ENCODE measurements around the gene CDC34.

Gene CDC34

DNA sequence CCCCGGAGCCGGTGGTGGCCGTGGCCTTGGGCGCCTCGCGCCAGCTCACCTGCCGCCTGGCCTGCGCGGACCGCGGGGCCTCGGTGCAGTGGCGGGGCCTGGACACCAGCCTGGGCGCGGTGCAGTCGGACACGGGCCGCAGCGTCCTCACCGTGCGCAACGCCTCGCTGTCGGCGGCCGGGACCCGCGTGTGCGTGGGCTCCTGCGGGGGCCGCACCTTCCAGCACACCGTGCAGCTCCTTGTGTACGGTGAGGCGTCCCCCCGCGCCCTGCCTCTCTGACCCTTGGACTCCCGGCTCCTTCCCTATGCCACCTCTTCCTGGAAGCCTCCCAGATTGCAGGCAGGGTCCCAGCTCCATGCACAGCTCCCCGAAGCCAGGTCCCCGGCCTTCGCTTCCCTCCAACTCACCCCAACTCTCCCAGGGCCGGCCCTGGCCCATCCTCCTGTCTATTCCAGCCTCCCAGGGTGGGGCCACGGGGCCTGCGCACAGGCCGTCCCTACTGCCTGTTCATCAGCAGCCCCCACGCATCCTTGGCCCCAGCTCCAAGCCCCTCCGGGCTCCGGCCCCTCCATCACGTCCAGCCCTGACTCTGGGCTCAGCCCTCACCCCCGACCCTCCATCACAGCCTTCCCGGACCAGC lies 33.6 kb upstream of the CDC34 start:
- no peaks in the 10 kb centered on the region for H3K9me3 ChIP-seq (ENCODE audit: control insufficient read depth, low read length)
- peaks cover 18% of the 10 kb centered on the region for H3K4me1 ChIP-seq (ENCODE audit: control insufficient read depth, insufficient read depth, low read length, poor library complexity, severe bottlenecking)
- H3K27ac ChIP-seq (ENCODE audit: insufficient read depth, low read length, poor library complexity, severe bottlenecking) = no peak overlapping the region
- H3K36me3 ChIP-seq (ENCODE audit: control insufficient read depth, insufficient read depth, low read length) = no peaks in the 10 kb centered on the region
- no peak overlapping the region for H3K4me3 ChIP-seq (ENCODE audit: insufficient read depth, low read depth, low read length, poor library complexity, severe bottlenecking)
- DNase-seq = no peak
- peaks cover 13% of the 10 kb centered on the region for H3K27me3 ChIP-seq (replicated peaks; ENCODE audit: control insufficient read depth, insufficient read depth, low read length, poor library complexity, severe bottlenecking)

DNA sequence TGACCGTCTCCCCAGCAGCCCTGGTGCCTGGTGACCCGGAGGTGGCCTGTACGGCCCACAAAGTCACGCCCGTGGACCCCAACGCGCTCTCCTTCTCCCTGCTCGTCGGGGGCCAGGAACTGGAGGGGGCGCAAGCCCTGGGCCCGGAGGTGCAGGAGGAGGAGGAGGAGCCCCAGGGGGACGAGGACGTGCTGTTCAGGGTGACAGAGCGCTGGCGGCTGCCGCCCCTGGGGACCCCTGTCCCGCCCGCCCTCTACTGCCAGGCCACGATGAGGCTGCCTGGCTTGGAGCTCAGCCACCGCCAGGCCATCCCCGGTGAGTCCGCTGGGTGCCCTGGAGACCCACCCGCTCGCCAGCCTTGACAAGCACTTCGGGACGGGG lies 33.1 kb upstream of the CDC34 start:
- Histone ChIP-seq H3K4me1 (ENCODE audit: control insufficient read depth, insufficient read depth, low read length, poor library complexity, severe bottlenecking) (peaks cover 18% of the 10 kb centered on the region), H3K4me3 (ENCODE audit: insufficient read depth, low read depth, low read length, poor library complexity, severe bottlenecking) (no peak overlapping the region), H3K27me3 (replicated peaks; ENCODE audit: control insufficient read depth, insufficient read depth, low read length, poor library complexity, severe bottlenecking) (peaks cover 13% of the 10 kb centered on the region), H3K9me3 (ENCODE audit: control insufficient read depth, low read length) (no peaks in the 10 kb centered on the region), H3K36me3 (ENCODE audit: control insufficient read depth, insufficient read depth, low read length) (no peaks in the 10 kb centered on the region), H3K27ac (ENCODE audit: insufficient read depth, low read length, poor library complexity, severe bottlenecking) (no peak overlapping the region)
- no peak for DNase-seq

DNA sequence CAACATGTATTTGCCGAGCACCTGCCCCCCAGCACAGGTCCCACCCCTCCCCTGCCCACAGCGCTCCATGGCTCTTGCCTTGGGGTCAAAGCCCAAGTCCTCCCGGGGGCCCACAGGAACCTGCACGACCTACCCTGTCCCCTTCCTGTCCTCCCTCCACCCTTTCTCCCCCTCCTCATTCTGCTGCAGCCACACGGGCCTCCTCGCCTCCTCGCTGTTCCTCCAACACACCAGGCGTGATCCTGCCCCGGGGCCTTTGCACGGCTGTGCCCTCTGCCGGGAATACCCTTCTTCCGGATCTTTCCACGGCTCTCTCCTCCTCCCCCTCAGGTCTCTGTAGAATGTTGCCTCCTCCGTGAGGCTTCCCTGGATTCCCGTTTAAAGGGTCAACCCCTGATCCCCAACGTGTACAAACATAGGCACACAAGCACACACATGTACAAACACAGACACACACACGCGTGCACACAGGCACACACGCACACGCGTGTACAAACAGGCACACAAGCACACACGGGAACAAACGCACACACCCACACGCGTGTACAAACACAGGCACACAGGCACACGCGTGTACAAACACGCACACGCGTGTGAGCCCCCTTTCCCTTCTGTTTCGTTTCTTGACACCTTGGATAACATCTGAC lies 32.5 kb upstream of the CDC34 start:
- H3K27me3 ChIP-seq (replicated peaks; ENCODE audit: control insufficient read depth, insufficient read depth, low read length, poor library complexity, severe bottlenecking) = peaks cover 13% of the 10 kb centered on the region

DNA sequence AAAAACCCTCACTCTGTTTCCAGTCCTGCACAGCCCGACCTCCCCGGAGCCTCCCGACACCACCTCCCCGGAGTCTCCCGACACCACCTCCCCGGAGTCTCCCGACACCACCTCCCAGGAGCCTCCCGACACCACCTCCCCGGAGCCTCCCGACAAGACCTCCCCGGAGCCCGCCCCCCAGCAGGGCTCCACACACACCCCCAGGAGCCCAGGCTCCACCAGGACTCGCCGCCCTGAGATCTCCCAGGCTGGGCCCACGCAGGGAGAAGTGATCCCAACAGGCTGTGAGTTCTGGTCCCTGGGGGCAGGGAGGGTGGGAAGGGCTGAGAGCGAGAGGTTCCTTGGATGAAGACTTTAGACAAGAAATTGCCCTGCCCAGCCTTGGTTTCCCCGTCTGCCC lies 29.9 kb upstream of the CDC34 start:
- H3K27me3 ChIP-seq (replicated peaks; ENCODE audit: control insufficient read depth, insufficient read depth, low read length, poor library complexity, severe bottlenecking) = peaks cover 13% of the 10 kb centered on the region
- peaks cover 15% of the 10 kb centered on the region for H3K4me1 ChIP-seq (ENCODE audit: control insufficient read depth, insufficient read depth, low read length, poor library complexity, severe bottlenecking)
- H3K36me3 ChIP-seq (ENCODE audit: control insufficient read depth, insufficient read depth, low read length) = no peaks in the 10 kb centered on the region
- no peak for DNase-seq
- H3K27ac ChIP-seq (ENCODE audit: insufficient read depth, low read length, poor library complexity, severe bottlenecking) = no peak overlapping the region
- no peaks in the 10 kb centered on the region for H3K9me3 ChIP-seq (ENCODE audit: control insufficient read depth, low read length)
- H3K4me3 ChIP-seq (ENCODE audit: insufficient read depth, low read depth, low read length, poor library complexity, severe bottlenecking) = no peak overlapping the region

More for the DNA sequence above, 32.5 kb upstream of the CDC34 start:
- no peak overlapping the region for H3K4me3 ChIP-seq (ENCODE audit: insufficient read depth, low read depth, low read length, poor library complexity, severe bottlenecking)
- no peak overlapping the region for H3K27ac ChIP-seq (ENCODE audit: insufficient read depth, low read length, poor library complexity, severe bottlenecking)
- H3K4me1 ChIP-seq (ENCODE audit: control insufficient read depth, insufficient read depth, low read length, poor library complexity, severe bottlenecking) = peaks cover 18% of the 10 kb centered on the region
- no peaks in the 10 kb centered on the region for H3K9me3 ChIP-seq (ENCODE audit: control insufficient read depth, low read length)
- DNase-seq = no peak
- no peaks in the 10 kb centered on the region for H3K36me3 ChIP-seq (ENCODE audit: control insufficient read depth, insufficient read depth, low read length)

DNA sequence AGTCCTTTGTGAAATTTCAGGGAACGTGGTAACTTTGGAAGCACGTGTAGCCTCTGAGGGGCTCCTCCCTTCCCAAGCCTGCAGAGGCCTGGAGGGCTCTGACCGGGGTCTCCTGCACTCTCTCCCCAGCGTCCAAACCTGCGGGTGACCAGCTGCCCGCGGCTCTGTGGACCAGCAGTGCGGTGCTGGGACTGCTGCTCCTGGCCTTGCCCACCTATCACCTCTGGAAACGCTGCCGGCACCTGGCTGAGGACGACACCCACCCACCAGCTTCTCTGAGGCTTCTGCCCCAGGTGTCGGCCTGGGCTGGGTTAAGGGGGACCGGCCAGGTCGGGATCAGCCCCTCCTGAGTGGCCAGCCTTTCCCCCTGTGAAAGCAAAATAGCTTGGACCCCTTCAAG lies 26.9 kb upstream of the CDC34 start:
- no peak overlapping the region for H3K4me3 ChIP-seq (ENCODE audit: insufficient read depth, low read depth, low read length, poor library complexity, severe bottlenecking)
- H3K27ac ChIP-seq (ENCODE audit: insufficient read depth, low read length, poor library complexity, severe bottlenecking) = no peak overlapping the region
- no peaks in the 10 kb centered on the region for H3K9me3 ChIP-seq (ENCODE audit: control insufficient read depth, low read length)
- peaks cover 26% of the 10 kb centered on the region for H3K4me1 ChIP-seq (ENCODE audit: control insufficient read depth, insufficient read depth, low read length, poor library complexity, severe bottlenecking)
- DNase-seq = no peak
- no peaks in the 10 kb centered on the region for H3K36me3 ChIP-seq (ENCODE audit: control insufficient read depth, insufficient read depth, low read length)
- no peaks in the 10 kb centered on the region for H3K27me3 ChIP-seq (replicated peaks; ENCODE audit: control insufficient read depth, insufficient read depth, low read length, poor library complexity, severe bottlenecking)

DNA sequence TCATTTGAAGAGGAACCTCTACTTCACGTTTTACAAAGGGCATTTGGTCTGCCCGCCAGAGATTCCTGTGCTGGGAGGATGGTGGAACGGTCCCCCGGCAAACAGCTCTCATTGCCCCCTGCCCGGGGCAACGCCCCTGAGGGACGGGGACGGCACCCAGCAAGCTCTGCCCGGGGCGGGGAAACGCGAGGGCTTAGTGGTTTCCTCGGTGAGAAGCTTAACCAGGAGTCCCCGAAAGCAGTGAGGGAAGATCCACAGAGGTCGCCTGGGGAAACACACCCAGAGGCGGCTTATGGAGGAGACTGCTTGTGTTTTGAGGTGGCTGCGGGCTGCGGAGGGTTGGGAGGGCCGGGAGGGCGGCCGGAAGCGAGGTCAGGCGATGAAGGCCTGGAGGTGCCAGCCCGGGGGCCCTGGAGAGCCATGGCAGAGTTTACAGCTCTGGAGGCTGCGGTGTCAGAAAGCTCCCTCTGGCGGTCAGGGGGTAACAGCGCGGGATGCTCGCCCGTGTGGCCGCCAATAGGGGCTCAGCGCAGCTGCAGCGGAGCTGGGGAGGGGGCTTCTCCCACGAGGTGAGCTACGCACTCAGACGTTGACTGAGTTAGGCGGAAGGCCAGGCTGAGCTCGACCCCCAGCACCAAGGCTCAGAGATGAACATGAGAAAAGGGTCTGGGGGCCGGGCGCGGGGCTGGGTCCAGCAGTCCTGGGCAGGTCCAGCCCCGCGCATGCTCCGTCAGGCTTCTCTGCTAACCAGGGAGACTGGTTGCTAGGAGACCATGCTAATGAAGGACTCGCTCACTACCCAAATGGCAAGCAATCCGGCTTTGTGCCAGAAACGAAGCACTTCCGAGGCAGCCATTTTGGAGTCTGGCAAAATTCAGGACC lies 24.9 kb upstream of the CDC34 start:
- Histone ChIP-seq H3K4me3 (ENCODE audit: insufficient read depth, low read depth, low read length, poor library complexity, severe bottlenecking) (peak overlapping the region; percentile 82), H3K27me3 (replicated peaks; ENCODE audit: control insufficient read depth, insufficient read depth, low read length, poor library complexity, severe bottlenecking) (no peaks in the 10 kb centered on the region), H3K9me3 (ENCODE audit: control insufficient read depth, low read length) (no peaks in the 10 kb centered on the region), H3K36me3 (ENCODE audit: control insufficient read depth, insufficient read depth, low read length) (no peaks in the 10 kb centered on the region), H3K27ac (ENCODE audit: insufficient read depth, low read length, poor library complexity, severe bottlenecking) (peak overlapping the region; percentile 91), H3K4me1 (ENCODE audit: control insufficient read depth, insufficient read depth, low read length, poor library complexity, severe bottlenecking) (peaks cover 40% of the 10 kb centered on the region)
- peak; percentile 84 to 94 (median 89) for DNase-seq

DNA sequence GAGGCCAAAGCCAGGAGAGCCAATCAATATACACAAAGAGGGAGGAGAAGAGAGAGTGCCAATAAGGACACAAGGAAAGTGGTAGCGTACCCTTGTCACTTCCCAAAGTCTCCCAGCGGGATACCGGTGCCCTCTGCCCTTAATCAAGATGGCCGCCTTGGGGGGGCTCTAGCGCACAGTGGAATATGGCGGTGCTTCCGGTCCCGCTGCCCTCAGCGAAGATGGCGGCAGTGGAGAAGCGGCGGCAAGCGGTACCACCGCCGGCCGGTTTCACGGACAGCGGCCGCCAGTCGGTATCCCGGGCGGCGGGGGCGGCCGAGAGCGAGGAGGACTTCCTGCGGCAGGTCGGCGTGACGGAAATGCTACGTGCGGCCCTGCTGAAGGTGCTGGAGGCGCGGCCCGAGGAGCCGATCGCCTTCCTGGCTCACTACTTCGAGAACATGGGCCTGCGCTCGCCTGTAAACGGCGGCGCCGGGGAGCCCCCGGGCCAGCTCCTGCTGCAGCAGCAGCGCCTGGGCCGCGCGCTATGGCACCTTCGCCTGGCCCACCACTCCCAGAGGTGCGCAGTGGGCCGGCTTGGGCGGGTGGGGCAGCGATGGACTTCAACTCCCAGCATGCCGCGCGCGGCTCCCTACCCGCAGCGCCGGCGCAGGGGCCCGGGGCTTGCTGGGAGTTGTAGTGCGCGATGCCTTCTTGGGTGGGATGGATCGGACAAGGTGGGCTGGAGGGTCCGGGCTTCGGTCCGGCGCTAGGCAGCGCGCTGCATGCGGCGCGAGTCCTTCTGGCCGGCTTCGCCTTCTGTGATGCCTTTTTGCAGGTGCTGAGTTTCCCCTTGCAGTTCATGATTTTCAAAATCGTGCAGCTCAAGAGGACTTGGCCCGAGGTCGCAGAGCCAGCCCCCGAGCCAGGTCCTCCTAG lies 24.0 kb upstream of the CDC34 start, which contains the start of gene TPGS1:
Gene TPGS1, plus strand, starts transcription at position 212 of the 918 bp plus-strand sequence. Its CDS starts 10 bp downstream, at position 222.
- peaks cover 49% of the 10 kb centered on the region for H3K4me1 ChIP-seq (ENCODE audit: control insufficient read depth, insufficient read depth, low read length, poor library complexity, severe bottlenecking)
- DNase-seq = peak; percentile 61 to 83 (median 71)
- peak within 1 kb of the TSS; percentile 91 for H3K27ac ChIP-seq (ENCODE audit: insufficient read depth, low read length, poor library complexity, severe bottlenecking)
- no peaks in the 10 kb centered on the region for H3K9me3 ChIP-seq (ENCODE audit: control insufficient read depth, low read length)
- no peaks in the 10 kb centered on the region for H3K27me3 ChIP-seq (replicated peaks; ENCODE audit: control insufficient read depth, insufficient read depth, low read length, poor library complexity, severe bottlenecking)
- H3K36me3 ChIP-seq (ENCODE audit: control insufficient read depth, insufficient read depth, low read length) = no peaks in the 10 kb centered on the region
- H3K4me3 ChIP-seq (ENCODE audit: insufficient read depth, low read depth, low read length, poor library complexity, severe bottlenecking) = peak within 1 kb of the TSS; percentile 82

DNA sequence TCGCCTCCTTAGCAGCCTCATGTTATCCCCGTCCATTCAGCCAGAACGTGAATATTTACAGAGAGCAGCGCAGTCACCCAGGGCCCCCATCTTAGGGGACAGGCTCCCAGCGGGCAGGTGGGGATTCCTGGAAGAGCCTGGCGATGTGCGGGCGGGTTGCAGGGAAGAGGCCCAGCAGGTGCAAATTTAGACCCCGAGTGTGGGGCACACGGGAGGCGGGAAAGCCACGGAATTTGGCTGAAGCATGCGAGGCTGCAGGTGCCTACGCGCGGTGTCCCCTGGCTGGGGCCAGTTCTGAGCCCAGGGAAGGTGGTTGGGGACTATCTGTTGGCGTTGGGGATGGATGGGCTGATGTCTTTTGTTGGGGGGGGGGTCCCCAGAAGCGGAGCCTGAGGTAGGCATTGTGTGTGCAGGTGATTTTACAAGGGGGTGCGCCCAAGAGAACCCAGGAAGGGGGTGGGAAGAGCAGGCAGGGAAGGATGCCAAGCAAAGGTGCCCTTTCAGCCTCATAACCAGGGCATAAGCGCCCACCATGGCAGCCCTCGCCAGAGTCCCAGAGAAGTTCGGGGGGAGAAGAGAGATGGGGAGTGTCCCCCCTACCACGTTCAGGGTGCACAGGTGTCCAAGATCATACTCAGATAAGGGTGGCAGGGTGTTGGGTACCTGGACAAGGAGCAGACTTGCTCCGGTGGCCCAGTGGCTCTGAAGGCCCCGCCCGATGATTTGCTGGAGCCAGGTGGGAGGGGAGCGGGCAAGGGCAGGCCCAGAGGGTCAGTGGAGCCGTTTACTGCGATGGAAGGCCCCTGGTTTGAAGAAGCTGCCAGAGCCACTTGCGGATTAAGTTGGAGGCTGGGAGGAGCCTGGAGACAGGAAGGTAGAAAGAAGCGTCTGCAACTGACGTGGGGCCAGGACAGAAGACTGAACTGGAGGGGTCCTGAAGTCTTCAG lies 23.1 kb upstream of the CDC34 start:
- no peaks in the 10 kb centered on the region for H3K9me3 ChIP-seq (ENCODE audit: control insufficient read depth, low read length)
- no peaks in the 10 kb centered on the region for H3K36me3 ChIP-seq (ENCODE audit: control insufficient read depth, insufficient read depth, low read length)
- peak overlapping the region; percentile 82 for H3K4me3 ChIP-seq (ENCODE audit: insufficient read depth, low read depth, low read length, poor library complexity, severe bottlenecking)
- no peaks in the 10 kb centered on the region for H3K27me3 ChIP-seq (replicated peaks; ENCODE audit: control insufficient read depth, insufficient read depth, low read length, poor library complexity, severe bottlenecking)
- peaks cover 53% of the 10 kb centered on the region for H3K4me1 ChIP-seq (ENCODE audit: control insufficient read depth, insufficient read depth, low read length, poor library complexity, severe bottlenecking)
- DNase-seq = no peak
- H3K27ac ChIP-seq (ENCODE audit: insufficient read depth, low read length, poor library complexity, severe bottlenecking) = peak overlapping the region; percentile 91
